A673 (cell line): ENCODE measurements around the gene CALR. TPM values are rescaled to one million over a fixed set of nuclear protein-coding genes. Genes with fewer than 3 reads are reported as not detected.

ENCODE experiments used
- BruUV-seq: library from RNA; stranded (reverse); fragments of 400-500 nt; replicated peaks from 2 replicates; lab custom pipeline; 2021; lab: Mats Ljungman, UMichigan
- CTCF ChIA-PET: fragments of 300-600 bp; sonication (Branson Sonifier 250); formaldehyde crosslinking; loops from one replicate; lab custom pipeline; 2022; ENCODE audit warnings: antibody characterized with exemption; lab: Charles Lee
- POLR2A ChIA-PET: fragments of 300-600 bp; sonication (Branson Sonifier 250); formaldehyde crosslinking; loops from one replicate; lab custom pipeline; 2022; ENCODE audit warnings: antibody characterized with exemption; ENCODE audit not compliant: low non-redundant PET; lab: Charles Lee
- DNase-seq: peaks from one replicate; pipeline ENCODE4 v3.0.0-alpha.2; 2015; ENCODE audit warnings: low spot score
- H3K27ac ChIP-seq: fragments of 200-600 bp; sonication (generic); 2 replicates; pipeline ENCODE4 v1.5.1; 2016; ENCODE audit warnings: mixed run types, low read depth, mild to moderate bottlenecking, mixed read lengths, antibody characterized with exemption, low read length; ENCODE audit not compliant: poor library complexity, severe bottlenecking
- H3K27me3 ChIP-seq: fragments of 200-600 bp; sonication (generic); replicated peaks from 2 replicates; pipeline ENCODE4 v1.6.1; 2017; ENCODE audit warnings: mixed run types, low read depth, mild to moderate bottlenecking, mixed read lengths, antibody characterized with exemption, low read length; ENCODE audit not compliant: insufficient read depth, poor library complexity
- H3K36me3 ChIP-seq: fragments of 200-600 bp; sonication (generic); 2 replicates; pipeline ENCODE4 v1.6.1; 2016; ENCODE audit warnings: mixed run types, mild to moderate bottlenecking, mixed read lengths, antibody characterized with exemption, low read length; ENCODE audit not compliant: insufficient read depth, poor library complexity, severe bottlenecking
- H3K4me1 ChIP-seq: fragments of 200-600 bp; sonication (generic); 2 replicates; pipeline ENCODE4 v1.6.1; 2017; ENCODE audit warnings: mixed run types, mild to moderate bottlenecking, mixed read lengths, antibody characterized with exemption, low read length; ENCODE audit not compliant: insufficient read depth, poor library complexity, severe bottlenecking
- H3K4me3 ChIP-seq: fragments of 200-600 bp; sonication (generic); 2 replicates; pipeline ENCODE4 v1.5.1; 2016; ENCODE audit warnings: low read depth, mixed run types, mild to moderate bottlenecking, mixed read lengths, low read length; ENCODE audit not compliant: poor library complexity, severe bottlenecking
- H3K9me3 ChIP-seq: fragments of 200-600 bp; sonication (generic); 2 replicates; pipeline ENCODE4 v1.6.1; 2016; ENCODE audit warnings: mixed run types, low read depth, mild to moderate bottlenecking, mixed read lengths, antibody characterized with exemption, low read length; ENCODE audit not compliant: poor library complexity, severe bottlenecking
- EZH2 ChIP-seq: fragments of 200-600 bp; sonication (generic); IDR thresholded peaks from 2 replicates; pipeline ENCODE4 v1.6.1; 2017; ENCODE audit warnings: borderline replicate concordance, low read depth, mild to moderate bottlenecking, mixed read lengths, antibody characterized with exemption, low read length; ENCODE audit not compliant: poor library complexity, severe bottlenecking
- intact Hi-C: fragments of 100-400 bp; cut with micrococcal nuclease; formaldehyde crosslinking; loops from one replicate; pipeline ENCODE4 v1.10.0; 2022; ENCODE audit not compliant: unreplicated experiment
- total RNA-seq: library from RNA; stranded (reverse); gene quantifications from 2 replicates; pipeline ENCODE4 v1.2.3, GENCODE V29; 2021
- TF ChIP-seq, protein P1 (sequence below): fragments of 300-800, 200-600 bp; sonication (generic); conservative IDR thresholded peaks from 2 replicates; pipeline ENCODE4 v1.5.1; 2017; ENCODE audit warnings: low read depth, mild to moderate bottlenecking, antibody characterized with exemption, low read length, moderate library complexity, mixed read lengths

The CALR gene
- total RNA-seq, 1 experiment from 2014 or later: 994 TPM

DNA sequence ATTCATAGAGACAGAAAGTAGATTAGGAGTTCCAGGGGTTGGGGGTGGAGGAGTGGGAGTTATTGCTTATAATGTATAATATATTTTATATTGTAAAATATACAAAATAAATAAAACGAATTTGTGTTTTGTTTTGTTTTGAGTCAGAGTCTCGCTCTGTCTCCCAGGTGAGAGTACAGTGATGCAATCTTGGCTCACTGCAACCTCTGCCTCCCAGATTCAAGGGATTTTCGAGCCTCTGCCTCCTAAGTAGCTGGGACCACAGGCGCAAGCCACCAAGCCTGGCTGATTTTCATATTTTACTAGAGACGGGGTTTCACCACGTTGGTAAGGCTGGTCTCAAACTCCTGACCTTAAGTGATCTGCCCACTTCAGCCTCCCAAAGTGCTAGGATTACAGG lies 21.1 kb downstream of the CALR start:
- CTCF ChIA-PET: no interaction called here
- POLR2A ChIA-PET: interaction anchor here (0.7 kb wide), 1 partner anchor 86 kb away, joined by 4 read pairs; no protein-coding TSS in a partner anchor
- TF ChIP-seq, protein P1, sequence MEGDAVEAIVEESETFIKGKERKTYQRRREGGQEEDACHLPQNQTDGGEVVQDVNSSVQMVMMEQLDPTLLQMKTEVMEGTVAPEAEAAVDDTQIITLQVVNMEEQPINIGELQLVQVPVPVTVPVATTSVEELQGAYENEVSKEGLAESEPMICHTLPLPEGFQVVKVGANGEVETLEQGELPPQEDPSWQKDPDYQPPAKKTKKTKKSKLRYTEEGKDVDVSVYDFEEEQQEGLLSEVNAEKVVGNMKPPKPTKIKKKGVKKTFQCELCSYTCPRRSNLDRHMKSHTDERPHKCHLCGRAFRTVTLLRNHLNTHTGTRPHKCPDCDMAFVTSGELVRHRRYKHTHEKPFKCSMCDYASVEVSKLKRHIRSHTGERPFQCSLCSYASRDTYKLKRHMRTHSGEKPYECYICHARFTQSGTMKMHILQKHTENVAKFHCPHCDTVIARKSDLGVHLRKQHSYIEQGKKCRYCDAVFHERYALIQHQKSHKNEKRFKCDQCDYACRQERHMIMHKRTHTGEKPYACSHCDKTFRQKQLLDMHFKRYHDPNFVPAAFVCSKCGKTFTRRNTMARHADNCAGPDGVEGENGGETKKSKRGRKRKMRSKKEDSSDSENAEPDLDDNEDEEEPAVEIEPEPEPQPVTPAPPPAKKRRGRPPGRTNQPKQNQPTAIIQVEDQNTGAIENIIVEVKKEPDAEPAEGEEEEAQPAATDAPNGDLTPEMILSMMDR: no peak
- TF ChIP-seq EZH2: no peak

GRCh38 chr19:12965017-12965811 lies 26.8 kb downstream of the CALR start:
- peak overlapping the region; percentile 44 for H3K4me3 ChIP-seq
- ChIA-PET POLR2A (interaction anchor here (0.6 kb wide), 1 partner anchor 16 kb away, joined by 5 read pairs; no protein-coding TSS in a partner anchor), CTCF (interaction anchor here (0.5 to 1.6 kb wide), 13 partner anchors 9 to 249 kb away, joined by 3 to 18 read pairs (median 5); partner anchors contain the start of genes GCDH and RAD23A)
- peaks cover 3% of the 10 kb centered on the region for H3K4me1 ChIP-seq
- no peaks in the 10 kb centered on the region for H3K36me3 ChIP-seq
- H3K9me3 ChIP-seq: no peaks in the 10 kb centered on the region
- TF ChIP-seq EZH2: no peak
- TF ChIP-seq, protein P1: peak; percentile 89
- no peaks in the 10 kb centered on the region for H3K27me3 ChIP-seq
- peak overlapping the region; percentile 46 for H3K27ac ChIP-seq
- intact Hi-C loops: loop anchor here (2.0 kb wide), 1 partner anchor 80 kb away; no protein-coding TSS in a partner anchor
- BruUV-seq: no TSS peak
- peak; percentile 85 for DNase-seq

More for the DNA sequence above, 21.1 kb downstream of the CALR start:
- Histone ChIP-seq H3K4me1 (peaks cover 14% of the 10 kb centered on the region), H3K27ac (no peak overlapping the region), H3K36me3 (peaks cover 6% of the 10 kb centered on the region), H3K27me3 (no peaks in the 10 kb centered on the region), H3K4me3 (no peak overlapping the region), H3K9me3 (no peaks in the 10 kb centered on the region)
- BruUV-seq: no TSS peak
- intact Hi-C loops: no loop called here
- no peak for DNase-seq

DNA sequence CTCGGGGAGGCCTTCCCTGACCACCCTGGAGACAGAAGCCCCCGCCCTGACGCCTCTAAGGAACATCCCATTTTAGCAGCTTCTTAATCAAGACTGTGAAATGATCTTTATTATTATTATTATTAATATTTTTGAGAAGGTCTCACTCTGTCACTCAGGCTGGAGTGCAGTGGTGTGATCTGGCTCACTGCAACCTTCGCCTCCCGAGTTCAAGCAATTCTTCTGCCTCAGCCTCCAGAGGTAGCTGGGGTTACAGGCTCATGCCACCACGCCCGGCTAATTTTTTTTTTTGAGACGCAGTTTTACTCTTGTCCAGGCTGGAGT lies 27.4 kb downstream of the CALR start:
- no peak for DNase-seq
- no peak for TF ChIP-seq EZH2
- TF ChIP-seq, protein P1: no peak
- Histone ChIP-seq H3K36me3 (no peaks in the 10 kb centered on the region), H3K4me1 (peaks cover 3% of the 10 kb centered on the region), H3K4me3 (peak overlapping the region; percentile 44), H3K27me3 (no peaks in the 10 kb centered on the region), H3K9me3 (no peaks in the 10 kb centered on the region), H3K27ac (no peak overlapping the region)
- ChIA-PET CTCF (interaction anchor here (1.0 to 1.6 kb wide), 11 partner anchors 10 to 200 kb away, joined by 3 to 18 read pairs (median 5); partner anchors contain the start of genes GCDH and RAD23A), POLR2A (interaction anchor here (0.6 kb wide), 1 partner anchor 16 kb away, joined by 5 read pairs; no protein-coding TSS in a partner anchor)
- BruUV-seq: no TSS peak
- intact Hi-C loops: loop anchor here (2.0 kb wide), 1 partner anchor 81 kb away; no protein-coding TSS in a partner anchor
